ENCODE measurements around the gene ZCCHC14.
"Not testable (repeated sequence)": the region's sequence is repeated elsewhere in the genome, so short reads cannot be mapped to it uniquely, and the experiment has no call there.

Gene ZCCHC14

DNA sequence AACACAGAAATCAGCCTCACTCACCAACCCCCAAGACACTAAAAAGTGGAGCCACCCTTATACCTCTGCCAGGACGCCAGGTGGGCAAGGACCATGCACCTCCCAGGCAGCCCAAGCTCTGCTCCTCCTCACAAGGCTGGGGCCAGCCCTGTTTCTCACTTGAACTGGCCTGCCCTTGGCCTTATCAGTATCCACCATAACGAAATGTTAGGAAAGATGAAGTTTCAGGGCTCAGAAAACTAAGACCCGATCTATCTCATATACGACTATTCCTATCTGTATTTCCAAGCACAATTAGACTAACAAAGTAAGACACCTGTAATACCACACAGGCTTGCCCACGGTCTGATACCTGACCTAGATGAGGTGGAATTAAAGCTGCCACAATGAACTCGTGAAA is 116.2 kb downstream of the ZCCHC14 start:
- no peak for DNase-seq

DNA sequence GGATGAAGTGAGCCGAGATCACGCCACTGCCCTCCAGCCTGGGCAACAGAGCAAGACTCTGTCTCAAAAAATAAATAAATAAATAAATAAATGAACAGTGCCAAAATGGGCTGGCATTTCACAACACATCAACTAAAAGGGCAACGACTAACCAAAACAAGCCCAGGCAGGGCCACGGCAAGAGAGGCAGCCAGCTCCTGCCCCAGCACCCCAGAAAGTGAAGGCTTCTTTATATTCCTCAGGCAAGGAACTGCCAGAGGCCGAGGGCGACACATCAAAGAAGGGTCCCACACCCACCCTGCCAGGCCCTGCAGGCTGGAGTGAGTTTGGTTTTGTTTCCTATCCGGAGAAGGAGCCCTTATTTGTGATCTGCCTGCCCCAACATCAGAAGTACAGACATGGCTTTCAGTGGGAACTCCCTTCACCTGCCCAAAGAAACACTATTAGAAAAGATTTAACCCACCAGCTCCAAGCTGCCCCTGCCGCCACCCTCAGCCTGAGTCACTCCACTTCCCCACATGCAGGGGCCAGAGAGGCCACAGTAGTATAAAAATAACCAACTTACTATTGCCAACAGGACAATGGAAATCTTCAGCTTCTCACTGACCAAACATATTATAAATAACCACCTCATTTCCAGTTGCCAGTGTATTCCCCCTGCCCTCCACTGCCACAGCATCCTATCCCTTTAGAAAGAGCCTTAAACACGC is 117.2 kb downstream of the ZCCHC14 start:
- DNase-seq = no peak

DNA sequence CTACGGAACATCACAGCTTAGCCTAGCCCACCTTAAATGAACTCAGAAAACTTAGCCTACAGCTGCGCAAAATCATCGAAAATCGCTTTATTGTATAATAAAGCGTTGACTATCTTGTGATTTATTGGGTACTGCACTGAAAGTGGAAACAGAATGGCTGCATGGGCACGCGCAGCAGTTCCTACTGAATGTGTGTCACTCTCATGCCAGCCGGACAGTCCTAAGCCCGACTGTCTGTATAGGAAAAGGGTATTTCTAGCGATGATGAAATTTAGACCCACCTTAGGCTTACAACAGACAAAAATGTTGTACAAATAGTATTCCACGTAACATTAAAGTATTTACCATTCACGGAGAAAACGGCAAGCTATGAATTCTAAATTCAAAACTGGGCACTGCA is 118.5 kb downstream of the ZCCHC14 start:
- no peak for DNase-seq

DNA sequence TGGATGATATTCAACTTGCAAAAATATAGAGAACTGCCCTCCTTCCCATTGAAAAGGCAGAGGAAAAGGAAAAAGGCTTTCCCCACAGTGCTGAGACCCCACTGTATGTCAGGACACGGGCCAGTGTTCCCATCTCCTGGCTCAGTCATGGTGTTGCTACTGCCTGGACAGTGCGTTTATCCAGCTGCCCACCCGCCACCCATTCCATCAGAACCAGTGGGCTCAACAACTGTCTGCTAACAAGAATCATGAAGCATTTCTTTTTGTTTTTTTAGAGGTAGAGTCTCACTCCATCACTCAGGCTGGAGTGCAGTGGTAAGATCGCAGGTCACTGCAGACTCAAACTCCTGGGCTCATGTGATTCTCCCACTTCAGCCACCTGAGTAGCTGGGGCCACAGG is 120.5 kb downstream of the ZCCHC14 start:
- DNase-seq = no peak

DNA sequence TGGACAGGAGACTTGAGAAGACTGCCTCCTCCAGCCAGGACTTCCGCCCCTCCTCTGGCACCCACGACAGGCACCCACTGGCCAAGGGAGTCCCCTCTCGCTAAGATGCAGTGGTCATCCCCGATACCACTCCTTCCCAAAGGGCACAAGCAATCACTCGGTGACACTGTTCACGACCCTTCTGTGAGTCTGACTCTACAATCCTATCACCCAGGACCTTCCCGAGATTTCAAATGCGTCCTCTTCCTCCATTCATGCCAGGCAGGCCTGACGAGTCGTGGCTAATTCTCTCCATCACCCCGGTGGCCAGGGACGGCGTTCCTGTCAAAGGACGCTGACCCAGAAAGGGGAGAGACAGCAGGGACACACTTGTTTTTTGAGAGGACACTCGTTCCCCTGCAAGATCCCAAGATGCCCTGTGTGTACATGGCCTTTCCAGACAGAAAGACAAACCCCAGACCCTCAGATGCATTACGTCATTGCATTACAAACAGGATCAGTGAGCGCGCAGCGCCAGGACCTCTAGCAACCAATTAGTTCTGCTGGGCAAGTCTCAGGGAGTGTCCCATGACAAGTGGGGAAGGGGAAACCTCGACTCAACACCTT is 121.5 kb downstream of the ZCCHC14 start:
- DNase-seq = peak; percentile 83

DNA sequence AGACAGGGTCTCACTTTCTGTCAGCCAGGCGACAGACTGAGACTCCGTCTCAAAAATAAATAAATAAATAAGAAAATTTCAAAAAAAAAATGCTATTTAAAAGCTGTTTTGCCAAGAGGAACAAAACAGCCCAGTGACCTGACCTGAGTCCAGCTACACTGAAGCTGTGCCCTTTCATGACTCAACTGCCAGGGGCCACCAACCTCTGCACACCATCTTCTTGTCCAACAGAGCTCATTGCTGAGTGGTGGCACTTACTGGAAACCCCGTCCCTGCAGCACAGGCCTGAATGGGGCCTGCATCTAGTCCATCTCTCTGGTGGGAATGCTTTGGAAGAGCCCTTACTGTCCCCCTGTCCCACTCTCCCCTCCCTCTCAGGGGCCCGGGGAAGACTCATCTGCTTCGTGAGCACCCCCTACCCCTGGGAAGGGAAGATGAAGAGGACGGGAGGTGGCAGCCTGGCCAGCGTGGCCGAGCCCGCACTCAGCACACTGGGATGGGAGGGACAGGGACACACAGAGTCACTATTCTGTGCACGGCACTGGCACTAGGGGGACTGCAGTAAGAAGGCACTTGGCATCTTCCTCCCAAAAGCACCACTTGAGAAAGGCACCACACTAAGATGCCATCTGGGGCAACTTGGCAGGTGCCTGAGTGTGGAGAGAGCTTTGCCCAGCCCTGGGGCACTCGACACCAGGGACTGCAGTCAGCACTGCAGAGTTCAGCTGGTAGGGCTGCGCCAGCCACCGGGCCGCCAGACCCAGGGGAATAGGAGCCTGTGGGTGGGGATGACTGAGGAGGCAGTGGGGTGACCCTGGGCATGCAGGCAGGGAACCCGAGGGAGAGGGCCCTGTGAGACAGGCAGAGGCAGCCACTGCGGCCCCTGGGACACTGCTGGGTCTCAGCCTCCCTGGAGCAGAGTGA is 122.8 kb downstream of the ZCCHC14 start:
- DNase-seq = no peak

DNA sequence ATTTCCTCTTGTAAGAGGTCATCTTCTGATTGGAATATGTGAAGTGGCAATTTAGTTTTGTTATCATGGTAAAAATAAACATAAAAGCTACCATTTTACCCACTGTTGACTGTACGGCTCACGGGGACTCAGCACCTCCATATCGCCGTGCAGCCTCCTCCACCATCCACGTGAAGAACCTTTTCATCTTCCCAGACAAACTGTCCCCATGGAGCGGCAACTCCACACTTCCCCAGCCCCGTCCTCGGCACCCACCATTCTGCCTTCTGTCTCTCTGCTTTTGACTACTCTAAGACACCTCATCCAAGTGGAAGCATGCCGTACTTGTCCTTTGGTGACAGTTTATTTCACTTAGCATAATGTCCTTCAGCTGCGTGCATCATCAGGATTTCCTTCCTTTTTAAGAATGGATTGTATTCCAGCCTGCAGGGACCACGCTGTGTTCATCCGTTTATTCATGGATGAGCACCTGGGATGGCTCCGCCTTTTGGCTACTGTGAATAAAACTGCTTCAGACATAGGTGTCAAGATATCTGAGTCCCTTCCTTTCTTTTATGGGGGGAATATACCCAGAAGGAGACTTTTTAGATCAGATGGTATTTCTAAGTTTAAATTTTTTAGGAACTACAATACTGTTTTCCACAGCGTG is 123.6 kb downstream of the ZCCHC14 start:
- DNase-seq = peak; percentile 67

DNA sequence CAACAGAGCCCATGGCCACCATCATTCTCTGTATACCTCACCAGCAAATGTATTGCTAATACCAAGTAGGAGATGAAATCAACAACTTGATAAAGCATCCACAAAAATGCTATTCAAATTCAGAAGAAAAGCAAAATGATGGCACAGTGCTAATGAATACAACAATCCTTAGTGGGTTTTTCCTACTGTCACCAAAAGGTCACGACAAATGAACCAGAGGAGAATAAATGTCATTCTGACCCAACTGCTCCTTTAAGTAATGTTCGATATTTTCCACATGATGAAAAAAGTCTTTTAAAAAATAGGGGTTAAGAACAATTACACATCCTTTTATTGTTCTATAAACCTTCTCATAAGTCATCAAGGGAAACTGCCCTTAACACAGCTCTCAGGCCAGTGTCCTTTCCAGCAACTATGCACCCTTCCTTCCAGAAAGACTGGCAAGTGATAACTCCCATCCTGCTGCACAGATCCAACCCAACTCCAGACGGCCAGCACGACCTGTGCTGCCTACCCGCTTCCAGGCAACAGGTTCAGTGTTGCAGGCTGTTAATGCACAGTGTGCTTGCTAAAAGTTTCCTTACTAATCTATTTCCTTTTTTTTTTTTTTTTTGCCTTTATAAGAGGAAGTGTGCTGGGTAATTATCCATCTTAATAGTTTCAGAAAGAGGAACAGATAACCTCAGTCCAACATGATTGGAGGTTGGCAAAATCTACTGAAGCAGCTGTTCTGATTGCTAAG is 124.6 kb downstream of the ZCCHC14 start:
- no peak for DNase-seq

DNA sequence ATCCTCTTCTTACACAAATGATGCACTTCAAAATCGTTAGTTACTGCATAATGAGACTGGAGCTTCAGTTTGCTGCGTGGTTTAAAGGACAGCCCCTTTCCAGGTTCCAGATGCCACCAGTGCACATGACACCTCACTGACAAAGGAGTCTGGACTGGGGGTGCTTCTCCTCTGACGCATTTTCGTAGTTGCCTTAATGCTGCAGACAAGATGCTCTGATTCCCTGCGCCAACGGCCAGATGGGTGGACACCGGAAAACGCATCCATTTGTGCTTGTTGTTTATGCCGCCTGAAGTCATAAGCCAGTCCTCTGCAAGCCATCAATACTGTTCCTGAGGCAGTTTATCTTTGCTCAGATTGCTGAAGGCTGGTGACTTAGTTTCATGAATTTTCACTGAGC is 125.3 kb downstream of the ZCCHC14 start:
- DNase-seq = peak; percentile 5

DNA sequence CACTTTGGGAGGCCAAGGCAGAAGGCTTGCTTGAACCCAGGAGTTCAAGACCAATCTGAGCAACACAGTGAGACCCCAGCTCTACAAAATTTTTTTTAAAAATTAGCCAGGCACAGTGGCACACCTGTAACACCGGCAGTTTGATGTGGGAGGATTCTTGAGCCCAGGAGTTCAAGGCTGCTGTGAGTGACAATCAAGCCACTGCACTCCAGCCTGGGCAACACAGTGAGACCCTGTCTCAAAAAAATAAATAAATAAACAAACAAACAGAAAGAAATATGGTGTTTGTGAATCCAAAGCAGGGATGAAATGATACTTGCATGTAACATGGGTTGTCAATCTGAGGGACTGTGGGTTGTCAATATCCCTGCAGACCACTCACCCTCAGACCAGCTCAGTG is 125.9 kb downstream of the ZCCHC14 start:
- DNase-seq = no peak

DNA sequence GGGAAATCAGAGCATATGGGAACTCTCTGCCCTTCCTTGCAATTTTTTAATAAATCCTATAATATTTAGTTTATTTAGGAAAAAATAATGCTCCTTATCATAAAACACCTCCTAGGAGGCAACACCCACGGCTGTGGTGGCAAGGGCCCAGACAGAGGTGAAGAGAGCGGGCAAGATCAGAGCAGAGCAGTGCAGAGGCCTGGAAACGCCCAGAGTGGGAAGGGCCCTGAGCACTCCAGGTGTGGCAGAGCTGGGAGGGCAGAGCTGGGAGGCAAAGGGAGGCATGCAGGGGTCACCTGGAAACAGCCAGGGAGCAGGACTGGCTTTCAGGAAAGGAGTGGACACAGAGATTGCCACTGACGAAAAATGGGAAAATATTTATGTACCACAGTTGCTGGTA is 126.5 kb downstream of the ZCCHC14 start:
- no peak for DNase-seq

DNA sequence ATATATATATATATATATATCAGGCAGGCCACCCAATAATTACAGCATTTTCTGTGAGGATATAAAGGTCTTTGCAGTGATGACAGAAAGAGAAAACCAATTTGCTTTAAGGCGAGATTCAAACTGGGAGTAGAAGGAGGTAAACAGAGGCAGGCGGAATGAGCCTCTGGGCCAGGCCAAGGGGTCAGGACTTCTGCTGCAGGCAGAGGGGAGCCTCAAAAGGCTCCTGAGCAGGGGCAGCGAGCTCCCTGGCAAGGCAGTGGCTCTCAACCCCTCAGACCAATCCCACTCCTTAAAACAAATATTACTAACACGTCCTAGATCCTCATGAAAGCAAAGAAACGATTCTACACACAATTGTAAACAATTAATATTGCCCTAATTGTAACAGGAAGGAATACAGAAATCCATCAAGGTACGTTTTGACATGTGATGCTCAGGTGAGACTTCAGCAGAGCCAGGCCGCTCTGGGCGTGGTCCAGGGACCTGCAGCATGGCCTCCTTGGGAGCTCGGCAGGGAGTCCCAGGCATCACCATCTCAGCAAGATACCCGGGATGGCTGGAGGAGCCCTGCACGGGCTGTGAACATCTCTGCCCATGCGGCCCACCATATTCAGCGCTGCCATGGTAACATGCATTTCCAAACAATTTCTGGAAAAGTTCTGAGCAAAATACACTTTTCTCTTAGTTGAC is 127.7 kb downstream of the ZCCHC14 start:
- DNase-seq = no peak

DNA sequence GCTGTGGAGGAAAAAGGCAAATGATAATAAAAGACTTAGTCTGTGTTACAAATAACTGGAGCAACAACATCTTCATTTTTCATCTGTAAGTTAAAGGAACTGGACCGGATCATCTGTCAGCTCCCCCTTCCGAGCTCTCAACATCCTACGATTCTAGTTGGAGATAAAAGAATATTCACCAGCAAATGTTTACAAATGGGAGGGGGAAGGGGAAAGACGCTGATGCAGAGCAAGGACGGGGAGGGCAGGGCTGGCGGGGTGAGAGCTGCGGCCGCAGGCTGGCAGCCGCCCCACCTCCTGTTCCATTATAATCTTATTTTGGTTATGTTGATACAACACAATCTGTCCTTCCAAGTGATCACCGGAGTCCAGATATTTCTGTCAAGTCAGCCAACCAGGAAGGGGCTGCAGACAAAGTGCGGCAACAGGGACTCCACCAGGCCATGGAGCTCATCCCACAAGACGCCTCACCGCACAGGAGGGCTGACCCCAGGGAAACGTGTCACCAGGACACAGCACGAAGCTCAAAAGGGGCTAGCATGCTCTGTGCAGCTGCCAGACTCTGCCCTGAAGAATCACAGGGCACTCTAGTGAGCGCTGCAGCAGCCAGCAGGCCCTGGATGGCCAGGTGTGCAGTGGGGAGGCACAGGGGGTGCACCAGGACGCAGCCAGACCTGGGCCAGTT is 128.9 kb downstream of the ZCCHC14 start:
- DNase-seq = peak; percentile 39

DNA sequence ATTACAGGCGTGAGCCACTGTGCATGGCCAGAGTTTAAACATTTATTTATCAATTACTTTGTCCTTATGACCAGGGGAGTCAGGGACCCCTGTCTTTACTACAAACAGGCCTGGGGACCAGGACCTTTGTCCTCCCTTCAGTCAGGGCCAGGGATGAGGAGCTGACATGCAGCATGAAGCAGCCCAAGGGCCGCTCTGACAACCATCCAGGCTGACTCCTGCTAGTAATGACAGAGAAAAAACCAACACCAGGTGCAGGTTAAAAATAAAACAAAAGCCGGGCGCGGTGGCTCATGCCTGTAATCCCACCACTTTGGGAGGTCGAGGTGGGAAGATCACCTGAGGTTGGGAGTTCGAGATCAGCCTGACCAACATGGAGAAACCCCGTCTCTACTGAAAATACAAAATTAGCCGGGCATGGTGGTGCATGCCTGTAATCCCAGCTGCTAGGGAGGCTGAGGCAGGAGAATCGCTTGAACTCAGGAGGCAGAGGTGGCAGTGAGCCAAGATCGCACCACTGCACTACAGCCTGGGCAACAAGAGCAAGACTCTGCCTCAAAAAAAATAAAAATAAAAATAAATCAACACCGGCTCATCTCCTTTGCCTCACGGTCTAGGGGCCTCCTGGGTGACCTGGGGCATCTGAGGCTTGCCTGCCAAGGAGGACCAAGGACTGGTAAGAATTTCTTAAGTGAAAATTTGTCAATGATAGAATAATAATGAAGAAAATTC is 129.8 kb downstream of the ZCCHC14 start:
- DNase-seq = not testable (repeated sequence)

DNA sequence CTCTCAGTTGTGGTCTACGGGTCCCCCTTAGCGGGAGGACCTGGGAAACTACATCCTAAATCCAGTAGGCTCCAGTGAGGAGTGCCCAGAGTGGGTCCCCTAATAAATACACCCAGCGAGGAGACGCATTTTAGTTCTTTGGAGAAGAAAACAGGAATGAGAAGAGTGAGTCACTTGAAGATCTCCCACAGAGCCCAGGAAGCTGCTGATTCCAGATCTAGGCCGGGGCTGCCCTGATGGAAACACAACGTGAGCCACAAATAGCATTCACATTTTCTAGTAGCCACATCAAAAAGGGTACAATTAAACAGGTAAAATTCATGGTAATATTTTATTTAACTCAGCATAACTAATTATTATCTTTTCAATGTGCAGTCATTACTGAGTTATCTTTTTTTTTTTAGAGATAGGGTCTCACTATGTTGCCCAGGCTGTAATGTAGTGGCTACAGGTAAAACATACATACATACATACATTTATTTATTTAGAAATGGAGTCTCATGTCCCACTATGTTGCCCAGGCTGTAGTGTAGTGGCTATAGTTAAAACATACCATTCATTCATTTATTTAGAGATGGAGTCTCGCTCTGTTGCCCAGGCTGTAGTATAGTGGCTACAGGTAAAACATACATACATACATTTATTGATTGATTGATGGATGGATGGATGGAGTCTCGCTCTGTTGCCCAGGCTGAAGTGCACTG is 130.8 kb downstream of the ZCCHC14 start:
- no peak for DNase-seq

DNA sequence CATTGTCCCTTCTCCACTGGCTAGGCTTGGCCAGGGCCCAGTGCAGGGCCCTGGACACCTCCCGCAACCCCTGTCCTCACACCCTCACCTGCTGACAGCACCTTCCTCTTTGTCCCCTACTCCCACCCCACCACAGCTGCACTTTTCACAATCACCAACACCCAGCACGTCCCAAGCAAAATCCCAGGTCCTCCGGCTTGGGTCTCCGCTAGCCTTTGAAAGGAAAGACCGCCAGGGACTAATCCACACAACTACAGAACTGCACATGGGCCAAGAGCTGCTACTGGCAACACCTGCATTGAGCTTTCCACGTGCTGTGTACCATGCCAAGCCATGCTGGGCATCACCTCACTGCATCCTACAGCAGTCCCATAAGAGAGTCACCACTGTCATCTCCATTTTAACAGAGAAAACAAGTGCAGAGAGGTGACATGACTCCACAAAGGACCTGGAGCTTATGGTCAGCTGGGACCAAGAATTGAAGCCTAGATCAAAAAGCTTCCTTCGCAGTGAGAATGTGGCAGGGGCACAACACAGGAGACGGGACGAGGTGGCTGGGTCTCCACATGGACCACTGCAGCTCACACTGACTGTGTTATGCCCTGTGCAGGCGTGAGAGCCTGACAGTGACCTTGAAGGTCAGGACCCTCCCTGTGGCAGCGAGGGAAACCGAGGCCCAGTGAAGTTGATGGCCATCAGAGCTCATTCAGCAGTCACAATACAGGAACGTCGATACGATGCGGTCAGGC is 131.8 kb downstream of the ZCCHC14 start:
- DNase-seq = no peak

DNA sequence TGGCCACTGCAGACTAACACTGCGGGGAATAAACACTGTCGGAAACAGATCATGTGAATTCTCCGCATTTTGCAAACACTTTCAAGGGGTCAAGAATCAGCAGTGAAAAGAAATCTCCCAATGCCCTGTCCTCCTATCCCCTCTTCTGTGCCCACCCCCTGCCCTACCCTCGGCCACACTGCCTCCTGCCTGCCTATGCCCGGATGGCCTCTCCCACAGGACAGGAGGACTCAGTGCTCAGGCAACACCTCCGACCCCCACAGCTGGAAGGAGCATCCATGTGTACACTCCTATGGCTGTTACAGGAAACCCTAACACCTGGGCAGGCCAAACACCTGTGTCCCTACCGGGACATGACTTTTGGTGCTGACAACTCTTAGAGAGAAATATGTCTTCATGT is 133.7 kb downstream of the ZCCHC14 start:
- no peak for DNase-seq

DNA sequence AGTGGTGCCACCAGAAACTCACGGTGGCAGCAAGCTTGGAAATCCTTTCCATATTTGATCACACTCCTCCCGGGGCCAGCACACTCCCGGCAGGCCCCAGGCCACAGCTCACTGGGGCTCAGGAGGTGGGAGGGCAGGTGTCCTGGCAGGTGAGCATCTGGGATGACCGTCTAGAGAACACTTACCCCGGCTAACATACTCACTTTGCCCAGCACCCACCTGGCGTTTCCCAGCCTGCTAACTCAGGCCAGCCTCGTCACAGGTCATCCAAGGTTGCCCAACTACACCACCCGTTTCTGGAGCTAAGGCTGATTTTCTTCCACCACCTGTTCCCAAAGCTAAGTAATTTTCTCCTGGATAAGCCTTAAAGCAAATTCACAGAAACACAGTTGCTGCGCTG is 134.1 kb downstream of the ZCCHC14 start:
- DNase-seq = no peak

DNA sequence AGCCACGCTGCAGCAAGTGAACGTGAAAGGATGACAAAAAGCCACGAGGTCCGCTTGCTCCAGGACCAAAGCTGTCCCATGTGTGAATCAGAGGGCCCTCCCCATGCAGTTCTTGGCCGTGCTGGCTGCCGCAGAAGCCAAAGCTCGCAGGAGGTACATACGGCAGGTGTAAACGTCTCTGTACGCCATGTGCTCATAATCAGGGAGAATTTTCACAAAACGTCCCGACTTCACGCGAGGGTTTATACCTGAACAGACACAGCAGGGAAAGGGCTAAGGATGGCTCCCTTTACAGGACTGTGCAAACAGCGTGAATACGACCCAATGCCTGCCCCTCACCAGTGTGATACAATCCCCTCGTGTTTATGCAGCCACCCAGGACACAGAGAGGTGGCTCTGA is 134.6 kb downstream of the ZCCHC14 start:
- DNase-seq = no peak

Data from eye (tissue), 1 donor.